H9 (cell line): ENCODE data around the gene ZFYVE27. TPM values are rescaled to one million over a fixed set of nuclear protein-coding genes. Genes with fewer than 3 reads are reported as not detected.

Experiments
- DNase-seq: peaks from one replicate; pipeline ENCODE4 v3.0.0-alpha.2; 2017
- H2AFZ ChIP-seq: one replicate; pipeline ENCODE4 v1.6.1; 2013; ENCODE audit warnings: mild to moderate bottlenecking, low read length, control low read depth, moderate library complexity
- H2AK5ac ChIP-seq: 2 replicates; pipeline ENCODE4 v1.6.1; 2013; ENCODE audit warnings: low read length, control low read depth, mixed read lengths; ENCODE audit not compliant: insufficient read length
- H2BK120ac ChIP-seq: one replicate; pipeline ENCODE4 v1.6.1; 2013; ENCODE audit warnings: low read depth, mild to moderate bottlenecking, low read length, control low read depth, inconsistent platforms; ENCODE audit not compliant: poor library complexity, severe bottlenecking
- H2BK12ac ChIP-seq: 2 replicates; pipeline ENCODE4 v1.6.1; 2013; ENCODE audit warnings: low read length, control low read depth, mixed read lengths, low read depth; ENCODE audit not compliant: insufficient read length
- H2BK15ac ChIP-seq: 2 replicates; pipeline ENCODE4 v1.6.1; 2013; ENCODE audit warnings: low read depth, low read length, control low read depth
- H2BK20ac ChIP-seq: one replicate; pipeline ENCODE4 v1.6.1; 2013; ENCODE audit warnings: low read depth, mild to moderate bottlenecking, low read length, control low read depth, inconsistent platforms; ENCODE audit not compliant: poor library complexity, severe bottlenecking
- H2BK5ac ChIP-seq: 2 replicates; pipeline ENCODE4 v1.6.1; 2013; ENCODE audit warnings: low read length, control low read depth, mixed read lengths; ENCODE audit not compliant: insufficient read length
- H3K14ac ChIP-seq: 2 replicates; pipeline ENCODE4 v1.6.1; 2013; ENCODE audit warnings: low read length, control low read depth; ENCODE audit not compliant: insufficient read depth
- H3K18ac ChIP-seq: 2 replicates; pipeline ENCODE4 v1.6.1; 2013; ENCODE audit warnings: low read depth, mild to moderate bottlenecking, mixed read lengths, low read length, control low read depth; ENCODE audit not compliant: insufficient read length
- H3K23ac ChIP-seq: 2 replicates; pipeline ENCODE4 v1.6.1; 2013; ENCODE audit warnings: low read length, control low read depth, mixed read lengths, low read depth; ENCODE audit not compliant: insufficient read length
- H3K23me2 ChIP-seq: 2 replicates; pipeline ENCODE4 v1.6.1; 2013; ENCODE audit warnings: low read depth, mild to moderate bottlenecking, mixed read lengths, low read length, control low read depth; ENCODE audit not compliant: insufficient read length, poor library complexity, severe bottlenecking
- H3K27ac ChIP-seq: 2 replicates; pipeline ENCODE4 v1.5.1; 2013; ENCODE audit warnings: low read length, control low read depth, mixed read lengths, low read depth; ENCODE audit not compliant: insufficient read length
- H3K27me3 ChIP-seq: 2 replicates; pipeline ENCODE4 v1.6.1; 2013; ENCODE audit warnings: low read length, control low read depth, inconsistent platforms; ENCODE audit not compliant: insufficient read depth
- H3K4ac ChIP-seq: 2 replicates; pipeline ENCODE4 v1.6.1; 2013; ENCODE audit warnings: low read depth, mild to moderate bottlenecking, control low read depth, inconsistent platforms, low read length, moderate library complexity
- H3K4me1 ChIP-seq: 2 replicates; pipeline ENCODE4 v1.6.1; 2013; ENCODE audit warnings: low read length, control low read depth, inconsistent platforms; ENCODE audit not compliant: insufficient read depth
- H3K4me2 ChIP-seq: 2 replicates; pipeline ENCODE4 v1.6.1; 2013; ENCODE audit warnings: low read length, control low read depth, mixed read lengths; ENCODE audit not compliant: insufficient read length, insufficient read depth
- H3K56ac ChIP-seq: 2 replicates; pipeline ENCODE4 v1.6.1; 2013; ENCODE audit warnings: low read depth, mild to moderate bottlenecking, mixed read lengths, low read length, control low read depth; ENCODE audit not compliant: insufficient read length
- H3K79me1 ChIP-seq: 2 replicates; pipeline ENCODE4 v1.6.1; 2013; ENCODE audit warnings: low read depth, mild to moderate bottlenecking, moderate library complexity, low read length, control low read depth, inconsistent platforms; ENCODE audit not compliant: insufficient read depth, poor library complexity, severe bottlenecking
- H3K79me2 ChIP-seq: 2 replicates; pipeline ENCODE4 v1.6.1; 2013; ENCODE audit warnings: low read length, control low read depth, inconsistent platforms; ENCODE audit not compliant: insufficient read depth
- H3K9ac ChIP-seq: 2 replicates; pipeline ENCODE4 v1.6.1; 2013; ENCODE audit warnings: low read length, control low read depth, mixed read lengths; ENCODE audit not compliant: insufficient read length; ENCODE audit errors: extremely low read depth
- H3K9me3 ChIP-seq: one replicate; pipeline ENCODE4 v1.6.1; 2013; ENCODE audit warnings: low read depth, low read length, inconsistent platforms; ENCODE audit not compliant: control insufficient read depth
- H3T11ph ChIP-seq: one replicate; pipeline ENCODE4 v1.6.1; 2013; ENCODE audit warnings: mild to moderate bottlenecking, low read length, control low read depth, inconsistent platforms
- H4K20me1 ChIP-seq: one replicate; pipeline ENCODE4 v1.6.1; 2013; ENCODE audit not compliant: control insufficient read depth, insufficient read length, insufficient read depth
- H4K5ac ChIP-seq: 2 replicates; pipeline ENCODE4 v1.6.1; 2013; ENCODE audit warnings: low read depth, mild to moderate bottlenecking, mixed read lengths, low read length, control low read depth; ENCODE audit not compliant: insufficient read length
- H4K8ac ChIP-seq: replicated peaks from 2 replicates; pipeline ENCODE4 v1.6.1; 2013; ENCODE audit warnings: low read length, control low read depth, mixed read lengths, low read depth; ENCODE audit not compliant: insufficient read length
- H4K91ac ChIP-seq: 2 replicates; pipeline ENCODE4 v1.6.1; 2013; ENCODE audit warnings: low read depth, mild to moderate bottlenecking, moderate library complexity, mixed read lengths, low read length, control low read depth; ENCODE audit not compliant: insufficient read length
- H3K27ac Mint-ChIP-seq, 3 experiments: 2 replicates in 2 of 3; 3 replicates in 1 of 3; pipeline ENCODE4 v1.8.0; 2020 to 2021; ENCODE audit warnings: mixed read lengths in 3 of 3, mild to moderate bottlenecking in 1 of 3, moderate library complexity in 1 of 3
- H3K27me3 Mint-ChIP-seq: 2 replicates; pipeline ENCODE4 v1.8.0; 2021; ENCODE audit warnings: low read depth, mild to moderate bottlenecking, moderate library complexity, mixed read lengths
- H3K36me3 Mint-ChIP-seq, 3 experiments: 2 replicates in 2 of 3; 3 replicates in 1 of 3; pipeline ENCODE4 v1.8.0; 2020 to 2021; ENCODE audit warnings: low read depth in 3 of 3, mixed read lengths in 3 of 3; ENCODE audit not compliant: insufficient read depth in 1 of 3
- H3K4me1 Mint-ChIP-seq, 2 experiments: 2 replicates each; pipeline ENCODE4 v1.8.0; 2020; ENCODE audit warnings: mixed read lengths in 2 of 2
- H3K4me3 Mint-ChIP-seq, 2 experiments: 2 replicates in 1 of 2; 3 replicates in 1 of 2; pipeline ENCODE4 v1.8.0; 2020 to 2021; ENCODE audit warnings: mild to moderate bottlenecking in 2 of 2, mixed read lengths in 2 of 2, moderate library complexity in 1 of 2
- H3K9me3 Mint-ChIP-seq, 2 experiments: 2 replicates in 1 of 2; 3 replicates in 1 of 2; pipeline ENCODE4 v1.8.0; 2020; ENCODE audit warnings: mild to moderate bottlenecking in 2 of 2, mixed read lengths in 2 of 2, moderate library complexity in 1 of 2
- WGBS: extraction: QIAGEN DNeasy Blood & Tissue Kit; methylation state at CpG from one replicate; pipeline ENCODE4 v1.1.7; 2013; ENCODE audit warnings: missing lambda C conversion rate, low lambda C conversion rate, mixed read lengths; ENCODE audit not compliant: insufficient read length; ENCODE audit errors: extremely low coverage; 5-methylcytosine and 5-hydroxymethylcytosine counted together
- total RNA-seq: library from RNA; stranded (reverse); gene quantifications from 2 replicates; pipeline ENCODE4 v1.2.1, GENCODE V29; 2021
- TF ChIP-seq, protein P1 (sequence below): fragments of 200-600 bp; sonication (generic); conservative IDR thresholded peaks from 3 replicates; pipeline ENCODE4 v1.8.0; 2021; ENCODE audit warnings: antibody characterized with exemption, mild to moderate bottlenecking

The ZFYVE27 gene
- total RNA-seq, 1 experiment from 2014 or later, result 33.2 TPM

DNA sequence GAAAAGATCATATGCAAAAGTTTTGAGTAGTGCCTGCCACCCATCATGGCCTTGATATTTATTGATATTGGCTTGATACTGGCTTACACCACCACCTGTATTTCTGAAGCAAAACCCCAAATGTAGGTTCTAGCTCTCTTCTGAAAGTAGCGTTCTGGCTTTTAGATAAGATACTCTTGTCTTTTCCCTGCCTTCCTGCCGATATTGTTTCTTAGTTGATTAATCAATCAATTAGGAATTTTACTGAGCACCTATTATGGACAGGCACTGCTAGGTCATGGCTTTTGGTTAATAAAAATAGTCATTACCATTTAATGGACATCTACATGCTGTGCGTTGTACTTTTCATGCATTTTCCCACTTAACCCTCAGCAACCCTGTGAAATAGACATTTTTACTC lies 27.0 kb downstream of the ZFYVE27 start:
- Histone ChIP-seq H3K23ac (no peak overlapping the region), H3K23me2 (no peaks in the 10 kb centered on the region), H3K56ac (no peak overlapping the region), H2BK5ac (no peak overlapping the region), H3K27ac (no peak overlapping the region), H3K14ac (no peak overlapping the region), H3K4me2 (no peak overlapping the region), H3K4ac (no peak overlapping the region), H3K4me1 (no peaks in the 10 kb centered on the region), H3K79me2 (no peaks in the 10 kb centered on the region), H3K9ac (no peak overlapping the region), H3T11ph (no peak overlapping the region), H2AFZ (no peak overlapping the region), H3K79me1 (no peaks in the 10 kb centered on the region), H3K9me3 (no peaks in the 10 kb centered on the region), H3K27me3 (no peaks in the 10 kb centered on the region; the same call in 1 of the 2 replicates), H3K18ac (no peak overlapping the region), H2AK5ac (no peak overlapping the region), H4K8ac (no peak overlapping the region), H2BK120ac (no peak overlapping the region), H4K91ac (no peak overlapping the region), H4K5ac (no peak overlapping the region), H2BK20ac (no peak overlapping the region), H2BK15ac (no peak overlapping the region), H2BK12ac (no peak overlapping the region), H4K20me1 (no peaks in the 10 kb centered on the region)
- Mint-ChIP-seq H3K9me3 (no peaks in the 10 kb centered on the region), H3K4me1 (peaks cover 23 to 41% of the 10 kb centered on the region in 2 experiments), H3K4me3 (no peak overlapping the region), H3K27me3 (peaks cover 16% of the 10 kb centered on the region), H3K27ac (no peak overlapping the region), H3K36me3 (peaks cover 5 to 31% (median 9%) of the 10 kb centered on the region in 3 experiments)
- WGBS, result no CpG with 5 or more reads among the region's 3 CpGs
- TF ChIP-seq, protein P1, sequence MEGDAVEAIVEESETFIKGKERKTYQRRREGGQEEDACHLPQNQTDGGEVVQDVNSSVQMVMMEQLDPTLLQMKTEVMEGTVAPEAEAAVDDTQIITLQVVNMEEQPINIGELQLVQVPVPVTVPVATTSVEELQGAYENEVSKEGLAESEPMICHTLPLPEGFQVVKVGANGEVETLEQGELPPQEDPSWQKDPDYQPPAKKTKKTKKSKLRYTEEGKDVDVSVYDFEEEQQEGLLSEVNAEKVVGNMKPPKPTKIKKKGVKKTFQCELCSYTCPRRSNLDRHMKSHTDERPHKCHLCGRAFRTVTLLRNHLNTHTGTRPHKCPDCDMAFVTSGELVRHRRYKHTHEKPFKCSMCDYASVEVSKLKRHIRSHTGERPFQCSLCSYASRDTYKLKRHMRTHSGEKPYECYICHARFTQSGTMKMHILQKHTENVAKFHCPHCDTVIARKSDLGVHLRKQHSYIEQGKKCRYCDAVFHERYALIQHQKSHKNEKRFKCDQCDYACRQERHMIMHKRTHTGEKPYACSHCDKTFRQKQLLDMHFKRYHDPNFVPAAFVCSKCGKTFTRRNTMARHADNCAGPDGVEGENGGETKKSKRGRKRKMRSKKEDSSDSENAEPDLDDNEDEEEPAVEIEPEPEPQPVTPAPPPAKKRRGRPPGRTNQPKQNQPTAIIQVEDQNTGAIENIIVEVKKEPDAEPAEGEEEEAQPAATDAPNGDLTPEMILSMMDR, result no peak
- no peak for DNase-seq
